ENCODE data around the gene FOXK1. TPM values are rescaled to one million over a fixed set of nuclear protein-coding genes. Genes with fewer than 3 reads are reported as not detected.

FOXK1 gene
- total and polyA plus RNA-seq, 2 of the 13 experiments (the other 11 are each of a cell fraction or from before 2014, with no cell fraction given): 4.6 to 8.8 TPM

DNA sequence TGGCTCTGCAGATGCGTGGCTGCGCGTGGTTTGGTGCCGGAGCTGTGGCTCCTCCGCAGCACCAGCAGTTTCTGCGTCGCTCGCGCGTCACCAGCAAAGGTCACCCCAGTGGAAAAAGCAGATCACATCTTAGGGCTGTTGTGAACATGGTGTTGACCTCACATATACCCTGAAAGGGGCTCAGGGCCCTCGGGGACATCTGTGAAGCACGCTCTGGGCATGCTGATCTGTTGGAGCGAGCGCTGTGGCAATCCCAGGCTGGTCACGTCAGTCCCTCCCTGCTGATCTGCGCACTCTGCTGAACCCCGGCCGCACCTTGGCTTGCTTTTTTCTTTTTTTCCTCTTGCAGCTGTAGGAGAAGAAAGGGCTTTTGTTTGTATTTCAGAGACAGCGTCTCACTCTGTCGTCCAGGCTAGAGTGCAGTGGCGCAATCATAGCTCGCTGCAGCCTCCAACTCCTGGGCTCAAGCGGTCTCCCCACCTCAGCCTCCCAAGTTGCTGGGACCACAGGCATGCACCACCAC is 60.0 kb downstream of the FOXK1 start (continued):
- TF ChIP-seq BRD4 (CRISPR knock-in tag; IDR thresholded peaks at IDR 0.05): peak; percentile 53; the same call in 1 of the 2 replicates
- 0 out of 2 replicates have a peak, but pooled peaks have one; percentile 56 for TF ChIP-seq ZNF839 (CRISPR knock-in tag; IDR thresholded peaks at IDR 0.05; ENCODE audit: borderline replicate concordance)
- TF ChIP-seq WIZ (CRISPR knock-in tag; IDR thresholded peaks at IDR 0.05): no peak
- no peak for TF ChIP-seq SMARCC2 (IDR thresholded peaks at IDR 0.05)
- TF ChIP-seq MLLT10 (CRISPR knock-in tag; IDR thresholded peaks at IDR 0.05): no peak
- no peak for TF ChIP-seq ZNF260 (CRISPR knock-in tag; IDR thresholded peaks at IDR 0.05; ENCODE audit: borderline replicate concordance, low read depth)
- no peak for TF ChIP-seq NCOA5 (CRISPR knock-in tag; IDR thresholded peaks at IDR 0.05)
- TF ChIP-seq ZNF614 (CRISPR knock-in tag; IDR thresholded peaks at IDR 0.05; ENCODE audit: borderline replicate concordance): no peak; the same call in 1 of the 2 replicates
- no peak for TF ChIP-seq ATRX (CRISPR knock-in tag; IDR thresholded peaks at IDR 0.05; ENCODE audit: borderline replicate concordance)
- TF ChIP-seq DPF2 (CRISPR knock-in tag; IDR thresholded peaks at IDR 0.05; ENCODE audit: borderline replicate concordance, low read depth): 0 out of 2 replicates have a peak, but pooled peaks have one; percentile 29
- TF ChIP-seq, protein P1, sequence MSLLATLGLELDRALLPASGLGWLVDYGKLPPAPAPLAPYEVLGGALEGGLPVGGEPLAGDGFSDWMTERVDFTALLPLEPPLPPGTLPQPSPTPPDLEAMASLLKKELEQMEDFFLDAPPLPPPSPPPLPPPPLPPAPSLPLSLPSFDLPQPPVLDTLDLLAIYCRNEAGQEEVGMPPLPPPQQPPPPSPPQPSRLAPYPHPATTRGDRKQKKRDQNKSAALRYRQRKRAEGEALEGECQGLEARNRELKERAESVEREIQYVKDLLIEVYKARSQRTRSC (CRISPR knock-in tag; IDR thresholded peaks at IDR 0.05; ENCODE audit: low read depth): no peak; the same call in 1 of the 2 replicates
- TF ChIP-seq, protein P2, sequence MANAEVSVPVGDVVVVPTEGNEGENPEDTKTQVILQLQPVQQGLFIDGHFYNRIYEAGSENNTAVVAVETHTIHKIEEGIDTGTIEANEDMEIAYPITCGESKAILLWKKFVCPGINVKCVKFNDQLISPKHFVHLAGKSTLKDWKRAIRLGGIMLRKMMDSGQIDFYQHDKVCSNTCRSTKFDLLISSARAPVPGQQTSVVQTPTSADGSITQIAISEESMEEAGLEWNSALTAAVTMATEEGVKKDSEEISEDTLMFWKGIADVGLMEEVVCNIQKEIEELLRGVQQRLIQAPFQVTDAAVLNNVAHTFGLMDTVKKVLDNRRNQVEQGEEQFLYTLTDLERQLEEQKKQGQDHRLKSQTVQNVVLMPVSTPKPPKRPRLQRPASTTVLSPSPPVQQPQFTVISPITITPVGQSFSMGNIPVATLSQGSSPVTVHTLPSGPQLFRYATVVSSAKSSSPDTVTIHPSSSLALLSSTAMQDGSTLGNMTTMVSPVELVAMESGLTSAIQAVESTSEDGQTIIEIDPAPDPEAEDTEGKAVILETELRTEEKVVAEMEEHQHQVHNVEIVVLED (CRISPR knock-in tag; IDR thresholded peaks at IDR 0.05; ENCODE audit: borderline replicate concordance): no peak
- TF ChIP-seq ZNF672 (CRISPR knock-in tag; IDR thresholded peaks at IDR 0.05): no peak
- no peak for TF ChIP-seq CCAR2 (optimal IDR thresholded peaks at IDR 0.05; ENCODE audit: low read depth, low read length)
- TF ChIP-seq ZNF136 (CRISPR knock-in tag; IDR thresholded peaks at IDR 0.05; ENCODE audit: low read depth): no peak
- peak; percentile 47; the same call in 1 of the 2 replicates for TF ChIP-seq HNRNPL (IDR thresholded peaks at IDR 0.05; ENCODE audit: low read depth, low read length)
- TF ChIP-seq, protein P3, sequence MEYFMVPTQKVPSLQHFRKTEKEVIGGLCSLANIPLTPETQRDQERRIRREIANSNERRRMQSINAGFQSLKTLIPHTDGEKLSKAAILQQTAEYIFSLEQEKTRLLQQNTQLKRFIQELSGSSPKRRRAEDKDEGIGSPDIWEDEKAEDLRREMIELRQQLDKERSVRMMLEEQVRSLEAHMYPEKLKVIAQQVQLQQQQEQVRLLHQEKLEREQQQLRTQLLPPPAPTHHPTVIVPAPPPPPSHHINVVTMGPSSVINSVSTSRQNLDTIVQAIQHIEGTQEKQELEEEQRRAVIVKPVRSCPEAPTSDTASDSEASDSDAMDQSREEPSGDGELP (IDR thresholded peaks at IDR 0.05; ENCODE audit: borderline replicate concordance, low read depth): peak; percentile 93
- no peak for TF ChIP-seq SOX6 (IDR thresholded peaks at IDR 0.05)
- TF ChIP-seq SOX6 (CRISPR knock-in tag; IDR thresholded peaks at IDR 0.05): peak; percentile 89
- TF ChIP-seq SRSF1 (optimal IDR thresholded peaks at IDR 0.05; ENCODE audit: low read depth, low read length): no peak
- TF ChIP-seq NR1H2 (CRISPR knock-in tag; IDR thresholded peaks at IDR 0.05; ENCODE audit: borderline replicate concordance, low read depth): no peak
- TF ChIP-seq, protein P4, sequence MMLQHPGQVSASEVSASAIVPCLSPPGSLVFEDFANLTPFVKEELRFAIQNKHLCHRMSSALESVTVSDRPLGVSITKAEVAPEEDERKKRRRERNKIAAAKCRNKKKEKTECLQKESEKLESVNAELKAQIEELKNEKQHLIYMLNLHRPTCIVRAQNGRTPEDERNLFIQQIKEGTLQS (CRISPR knock-in tag; IDR thresholded peaks at IDR 0.05): peak; percentile 54
- TF ChIP-seq, protein P5, sequence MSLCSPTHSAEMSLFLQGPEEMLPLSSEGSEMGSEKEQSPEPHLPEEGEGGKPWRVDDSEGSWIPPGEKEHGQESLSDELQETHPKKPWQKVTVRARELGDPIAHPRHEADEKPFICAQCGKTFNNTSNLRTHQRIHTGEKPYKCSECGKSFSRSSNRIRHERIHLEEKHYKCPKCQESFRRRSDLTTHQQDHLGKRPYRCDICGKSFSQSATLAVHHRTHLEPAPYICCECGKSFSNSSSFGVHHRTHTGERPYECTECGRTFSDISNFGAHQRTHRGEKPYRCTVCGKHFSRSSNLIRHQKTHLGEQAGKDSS (CRISPR knock-in tag; IDR thresholded peaks at IDR 0.05; ENCODE audit: borderline replicate concordance, low read depth): peak; percentile 29; the same call in 1 of the 2 replicates
- no peak for TF ChIP-seq ARHGAP35 (CRISPR knock-in tag; IDR thresholded peaks at IDR 0.05; ENCODE audit: borderline replicate concordance)
- TF ChIP-seq ZNF101 (CRISPR knock-in tag; IDR thresholded peaks at IDR 0.05; ENCODE audit: borderline replicate concordance, low read depth): no peak
- no peak for TF ChIP-seq ZNF354B (CRISPR knock-in tag; IDR thresholded peaks at IDR 0.05)
- peak; percentile 100 for TF ChIP-seq ZFP90 (CRISPR knock-in tag; IDR thresholded peaks at IDR 0.05; ENCODE audit: borderline replicate concordance)

Measured in HepG2 (cell line).